H1 (cell line): ENCODE data around the gene ZNF14.

ENCODE experiments used
- CBX5 ChIP-seq: fragments of 300-800, 300-1000 bp; sonication (generic); IDR thresholded peaks from 2 replicates; pipeline ENCODE4 v1.7.1; 2016; ENCODE audit warnings: antibody characterized with exemption, low read length, low read depth
- CHD2 ChIP-seq: IDR thresholded peaks from 2 replicates; pipeline ENCODE4 v1.6.1; 2012; ENCODE audit warnings: low read length, improper control_type of control experiment
- EGR1 ChIP-seq: IDR thresholded peaks from 2 replicates; pipeline ENCODE4 v1.6.1; 2011; ENCODE audit warnings: low read depth, low read length, borderline replicate concordance
- EP300 ChIP-seq, 2 experiments: IDR thresholded peaks; 1 replicate in 1 of 2; 2 replicates in 1 of 2; pipeline ENCODE4 v1.6.1; 2011 to 2012; ENCODE audit warnings: low read depth in 2 of 2, low read length in 2 of 2, mild to moderate bottlenecking in 2 of 2, borderline replicate concordance in 1 of 2, inconsistent platforms in 1 of 2, moderate library complexity in 1 of 2
- EZH2 ChIP-seq: fragments of 200-600 bp; sonication (generic); IDR thresholded peaks from 2 replicates; pipeline ENCODE4 v1.7.1; 2012; ENCODE audit warnings: low read depth, mild to moderate bottlenecking, moderate library complexity, low read length, inconsistent platforms; ENCODE audit not compliant: severe bottlenecking
- FOSL1 ChIP-seq: IDR thresholded peaks from 2 replicates; pipeline ENCODE4 v1.6.1; 2011; ENCODE audit warnings: mild to moderate bottlenecking, low read depth, low read length, moderate library complexity; ENCODE audit not compliant: insufficient read depth
- JUND ChIP-seq: IDR thresholded peaks from 2 replicates; pipeline ENCODE4 v1.6.1; 2011; ENCODE audit warnings: mild to moderate bottlenecking, improper control_type of control experiment, low read length
- KDM1A ChIP-seq: fragments of 200-600, 300-600 bp; sonication (generic); IDR thresholded peaks from 2 replicates; pipeline ENCODE4 v1.7.1; 2016; ENCODE audit warnings: mild to moderate bottlenecking, low read length, borderline replicate concordance
- POLR2A ChIP-seq, 2 experiments: IDR thresholded peaks; 1 replicate in 1 of 2; 2 replicates in 1 of 2; pipeline ENCODE4 v1.6.1; 2011; ENCODE audit warnings: low read depth in 2 of 2, low read length in 2 of 2, mild to moderate bottlenecking in 2 of 2; ENCODE audit errors: control extremely low read depth in 1 of 2
- RFX5 ChIP-seq: IDR thresholded peaks from 2 replicates; pipeline ENCODE4 v1.6.1; 2011; ENCODE audit warnings: low read depth, low read length, improper control_type of control experiment, borderline replicate concordance
- RXRA ChIP-seq: IDR thresholded peaks from 2 replicates; pipeline ENCODE4 v1.6.1; 2011; ENCODE audit warnings: low read depth, mild to moderate bottlenecking, low read length, moderate library complexity; ENCODE audit not compliant: insufficient read depth
- TF ChIP-seq, protein P1 (sequence below), 3 experiments: IDR thresholded peaks; 1 replicate in 2 of 3; 2 replicates in 1 of 3; pipeline versions ENCODE4 v1.5.1 to v1.6.1; 2011; ENCODE audit warnings: low read length in 3 of 3, mild to moderate bottlenecking in 3 of 3, inconsistent platforms in 2 of 3, low read depth in 1 of 3, moderate library complexity in 1 of 3; ENCODE audit not compliant: insufficient read depth in 1 of 3; ENCODE audit errors: control extremely low read depth in 1 of 3

- TF ChIP-seq, protein P1, sequence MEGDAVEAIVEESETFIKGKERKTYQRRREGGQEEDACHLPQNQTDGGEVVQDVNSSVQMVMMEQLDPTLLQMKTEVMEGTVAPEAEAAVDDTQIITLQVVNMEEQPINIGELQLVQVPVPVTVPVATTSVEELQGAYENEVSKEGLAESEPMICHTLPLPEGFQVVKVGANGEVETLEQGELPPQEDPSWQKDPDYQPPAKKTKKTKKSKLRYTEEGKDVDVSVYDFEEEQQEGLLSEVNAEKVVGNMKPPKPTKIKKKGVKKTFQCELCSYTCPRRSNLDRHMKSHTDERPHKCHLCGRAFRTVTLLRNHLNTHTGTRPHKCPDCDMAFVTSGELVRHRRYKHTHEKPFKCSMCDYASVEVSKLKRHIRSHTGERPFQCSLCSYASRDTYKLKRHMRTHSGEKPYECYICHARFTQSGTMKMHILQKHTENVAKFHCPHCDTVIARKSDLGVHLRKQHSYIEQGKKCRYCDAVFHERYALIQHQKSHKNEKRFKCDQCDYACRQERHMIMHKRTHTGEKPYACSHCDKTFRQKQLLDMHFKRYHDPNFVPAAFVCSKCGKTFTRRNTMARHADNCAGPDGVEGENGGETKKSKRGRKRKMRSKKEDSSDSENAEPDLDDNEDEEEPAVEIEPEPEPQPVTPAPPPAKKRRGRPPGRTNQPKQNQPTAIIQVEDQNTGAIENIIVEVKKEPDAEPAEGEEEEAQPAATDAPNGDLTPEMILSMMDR (IDR thresholded peaks at IDR 0.05; ENCODE audit: control extremely low read depth in 1 of 3, insufficient read depth in 1 of 3, low read depth in 1 of 3, low read length in 3 of 3): no peak
- TF ChIP-seq CHD2: no peak
- no peak for TF ChIP-seq POLR2A (IDR thresholded peaks at IDR 0.05; ENCODE audit: control extremely low read depth in 1 of 2, low read depth in 2 of 2, low read length in 2 of 2)
- no peak for TF ChIP-seq EP300 (IDR thresholded peaks at IDR 0.05; ENCODE audit: borderline replicate concordance in 1 of 2, low read depth in 2 of 2, low read length in 2 of 2)
- TF ChIP-seq EZH2: no peak
- TF ChIP-seq EGR1: no peak
- TF ChIP-seq RXRA: no peak
- no peak for TF ChIP-seq RFX5
- TF ChIP-seq CBX5: no peak
- no peak for TF ChIP-seq JUND
- TF ChIP-seq KDM1A: no peak
- no peak for TF ChIP-seq FOSL1
Measured at GRCh38 chr19:19737559-19738332, 4.8 kb upstream of the ZNF14 start.
